ENCODE data around the gene ITPRID1.

GRCh38 chr7:31500656-31501055 lies 13.2 kb upstream of the ITPRID1 start:
- TF ChIP-seq CTCF (conservative IDR thresholded peaks at IDR 0.05; ENCODE audit: low read length) (no peak), EZH2phosphoT487 (IDR thresholded peaks at IDR 0.05; ENCODE audit: borderline replicate concordance) (no peak)
